ENCODE data around the gene IFIT1.
"Not testable (repeated sequence)": the region's sequence is repeated elsewhere in the genome, so short reads cannot be mapped to it uniquely, and the experiment has no call there.

IFIT1 gene, protein sequence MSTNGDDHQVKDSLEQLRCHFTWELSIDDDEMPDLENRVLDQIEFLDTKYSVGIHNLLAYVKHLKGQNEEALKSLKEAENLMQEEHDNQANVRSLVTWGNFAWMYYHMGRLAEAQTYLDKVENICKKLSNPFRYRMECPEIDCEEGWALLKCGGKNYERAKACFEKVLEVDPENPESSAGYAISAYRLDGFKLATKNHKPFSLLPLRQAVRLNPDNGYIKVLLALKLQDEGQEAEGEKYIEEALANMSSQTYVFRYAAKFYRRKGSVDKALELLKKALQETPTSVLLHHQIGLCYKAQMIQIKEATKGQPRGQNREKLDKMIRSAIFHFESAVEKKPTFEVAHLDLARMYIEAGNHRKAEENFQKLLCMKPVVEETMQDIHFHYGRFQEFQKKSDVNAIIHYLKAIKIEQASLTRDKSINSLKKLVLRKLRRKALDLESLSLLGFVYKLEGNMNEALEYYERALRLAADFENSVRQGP

GRCh38 chr10:89391907-89392756 lies at the start of gene IFIT1:
Gene IFIT1, plus strand, starts transcription at chr10:89392623. Its CDS starts 90 bp downstream, at chr10:89392713.
- DNase-seq = peak; percentile 8

GRCh38 chr10:89343089-89343767 lies 49.2 kb upstream of the IFIT1 start:
- no peak for DNase-seq

DNA sequence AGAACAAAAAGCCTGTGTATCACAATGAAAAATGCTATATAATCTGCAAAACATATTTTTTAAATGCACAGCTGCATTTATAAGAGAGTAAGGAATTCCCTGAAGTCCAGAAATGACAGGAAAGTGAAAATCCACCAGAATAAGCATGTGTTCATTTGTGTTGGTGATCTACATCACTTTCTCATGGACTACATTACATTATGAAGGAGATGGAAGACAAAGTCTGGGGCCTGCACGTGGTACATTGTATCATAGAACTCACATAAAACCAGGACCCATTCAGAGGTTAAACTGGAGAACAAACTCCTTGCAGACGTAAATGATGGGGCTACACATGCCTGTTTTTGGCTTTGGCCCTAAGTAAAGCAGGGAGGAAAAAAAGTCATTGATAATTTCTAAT lies 48.3 kb upstream of the IFIT1 start:
- DNase-seq = no peak

GRCh38 chr10:89345367-89346000 lies 46.9 kb upstream of the IFIT1 start:
- DNase-seq = no peak

DNA sequence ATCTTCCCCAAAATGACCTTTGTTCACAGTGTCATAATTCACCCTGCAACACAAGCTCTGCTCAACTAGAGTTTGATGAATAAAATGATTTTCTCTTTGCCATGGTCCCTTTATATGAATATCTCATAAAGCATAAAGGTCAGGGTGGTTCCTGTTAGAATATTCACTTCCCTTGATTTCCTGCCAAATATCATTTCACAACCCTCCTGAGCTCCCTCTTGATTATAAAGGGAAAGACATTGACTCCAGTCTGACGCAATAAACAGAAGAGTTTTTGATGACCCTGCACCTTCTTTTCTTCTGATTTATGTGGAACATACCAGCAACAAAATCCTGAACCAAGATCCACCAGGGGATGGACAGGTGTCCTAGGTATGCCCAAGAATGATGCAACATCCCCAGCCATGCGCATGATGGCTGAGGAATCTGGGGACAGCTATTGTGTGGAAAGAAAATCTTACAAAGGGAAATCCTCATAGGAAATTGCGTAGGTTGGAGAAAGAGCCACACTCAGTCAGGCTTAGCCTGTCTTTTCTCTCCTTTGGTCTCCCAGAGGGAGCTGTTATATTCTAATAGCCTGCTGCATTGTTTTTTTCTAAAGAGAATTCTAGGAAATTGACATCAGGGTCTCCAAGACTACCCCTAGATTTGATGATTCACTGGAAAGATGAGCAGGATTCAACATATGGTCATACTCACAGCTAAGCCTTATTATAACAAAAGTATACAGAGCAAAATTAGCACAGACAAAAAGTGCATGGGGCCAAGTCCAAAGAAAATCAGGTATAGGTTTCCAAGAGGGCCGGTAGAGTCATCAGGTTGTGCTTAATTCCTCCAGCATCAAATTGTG lies 45.8 kb upstream of the IFIT1 start:
- no peak for DNase-seq

DNA sequence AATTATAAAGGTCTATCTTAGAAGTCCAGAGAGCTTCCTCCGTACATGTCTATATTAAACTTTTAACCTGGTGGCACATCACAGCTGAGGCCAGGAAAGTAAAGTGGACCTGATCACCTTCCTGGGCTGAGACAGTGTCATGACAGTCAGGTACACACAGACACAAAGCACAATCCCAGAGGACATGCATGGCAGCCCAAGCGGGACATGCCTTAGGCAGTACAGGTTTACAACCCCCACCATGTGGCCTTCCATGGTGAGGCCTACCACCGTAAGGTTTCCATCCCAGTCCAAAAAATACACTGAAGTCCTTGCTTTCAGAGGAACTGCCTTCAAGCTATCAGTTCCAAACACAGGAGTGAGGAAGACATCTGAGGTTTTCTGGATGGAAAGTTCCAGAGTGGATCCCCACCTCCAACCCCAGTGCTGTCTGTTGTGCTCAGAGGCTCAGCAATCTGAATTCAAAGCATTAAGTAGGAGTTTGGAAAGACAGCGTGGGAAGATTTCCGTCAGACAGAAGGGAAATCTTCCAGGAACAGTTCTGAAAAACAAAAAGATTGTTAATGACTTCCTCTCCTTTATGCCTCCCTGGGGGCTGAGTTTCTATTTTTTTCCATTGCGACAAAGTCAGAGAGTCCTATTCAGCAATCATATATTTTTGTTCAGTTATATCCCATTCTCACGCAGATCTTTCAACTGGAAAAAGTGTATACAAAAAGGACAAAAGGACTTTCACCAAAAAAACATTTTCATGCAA lies 44.5 kb upstream of the IFIT1 start:
- no peak for DNase-seq

GRCh38 chr10:89348481-89348880 lies 43.9 kb upstream of the IFIT1 start:
- no peak for DNase-seq

DNA sequence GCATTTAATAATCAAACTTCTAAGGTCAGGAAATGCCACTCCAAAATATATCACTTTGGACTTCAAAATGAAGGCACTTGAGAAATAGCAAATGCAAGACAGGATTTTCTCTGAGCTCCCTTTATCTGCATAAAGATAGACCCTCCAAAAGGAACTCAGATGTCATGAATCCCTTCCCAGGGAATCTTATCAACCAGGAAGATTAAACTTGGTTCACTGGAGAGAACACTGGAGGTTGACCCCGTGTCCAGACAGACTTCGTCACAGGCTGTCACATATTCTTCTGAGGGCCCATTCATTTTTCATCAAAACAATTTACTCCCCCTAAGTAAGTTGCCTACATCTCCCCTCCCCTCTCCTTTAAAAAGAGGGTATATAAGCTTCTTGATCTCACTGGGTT lies 43.4 kb upstream of the IFIT1 start:
- no peak for DNase-seq

- DNase-seq = not testable (repeated sequence)
Measured at GRCh38 chr10:89350631-89351315, 41.6 kb upstream of the IFIT1 start.

GRCh38 chr10:89351412-89351779 lies 41.0 kb upstream of the IFIT1 start:
- DNase-seq = no peak

DNA sequence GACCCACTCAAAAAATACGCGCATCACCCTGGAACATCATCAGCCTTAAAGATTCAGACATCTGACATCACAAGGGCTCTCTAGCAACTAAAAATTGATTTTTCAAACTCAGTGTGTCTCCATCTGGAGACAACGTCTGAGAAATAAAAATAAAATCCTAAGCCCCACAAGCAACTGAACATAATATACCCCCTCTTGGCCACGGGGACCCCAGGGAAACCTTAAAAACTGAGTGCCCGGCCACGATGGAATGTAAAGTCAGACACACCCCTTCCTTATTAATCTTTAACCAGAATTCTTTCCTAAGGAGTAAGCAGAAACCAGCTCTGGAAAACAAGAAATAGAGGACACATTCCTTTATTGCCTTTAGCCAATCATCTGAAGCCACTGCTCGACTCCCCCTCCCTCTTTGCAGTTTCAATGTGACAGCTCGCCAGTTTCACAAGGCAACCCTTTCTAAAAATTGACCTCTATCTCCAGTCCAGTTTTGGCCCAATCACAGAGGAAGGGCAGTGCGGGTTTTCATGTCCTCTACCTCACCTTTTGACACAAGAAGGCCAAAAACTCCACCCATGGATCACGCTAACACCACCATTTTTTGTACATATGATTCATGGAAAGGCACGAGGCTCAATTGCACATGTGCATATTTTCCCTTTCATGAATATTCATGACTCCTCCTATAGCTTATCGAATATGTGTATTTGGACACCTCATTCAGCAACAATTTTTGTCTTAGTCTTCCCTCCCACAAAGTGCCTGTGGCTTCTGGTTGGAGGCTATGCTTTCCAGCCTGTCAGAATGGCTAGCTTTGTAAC lies 40.4 kb upstream of the IFIT1 start:
- DNase-seq = no peak

DNA sequence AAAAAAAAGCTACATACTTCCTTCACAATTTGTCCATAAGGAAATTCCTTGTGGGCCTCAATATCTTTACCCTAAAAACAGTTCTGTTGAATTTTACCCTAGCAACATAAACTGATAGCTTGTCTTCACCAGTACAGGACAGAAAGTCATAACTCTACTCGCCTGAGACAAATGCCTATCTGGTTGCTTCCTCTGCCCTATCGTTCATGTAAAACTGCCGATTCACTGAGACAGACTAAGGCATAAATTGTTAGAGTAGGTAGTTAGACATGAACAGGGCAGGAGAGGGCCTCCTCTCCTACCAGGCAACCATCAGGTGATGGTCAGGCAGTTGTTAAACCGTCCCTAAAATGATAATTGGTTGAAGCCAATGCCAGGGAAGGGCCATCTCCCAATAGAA lies 39.6 kb upstream of the IFIT1 start:
- DNase-seq = no peak

DNA sequence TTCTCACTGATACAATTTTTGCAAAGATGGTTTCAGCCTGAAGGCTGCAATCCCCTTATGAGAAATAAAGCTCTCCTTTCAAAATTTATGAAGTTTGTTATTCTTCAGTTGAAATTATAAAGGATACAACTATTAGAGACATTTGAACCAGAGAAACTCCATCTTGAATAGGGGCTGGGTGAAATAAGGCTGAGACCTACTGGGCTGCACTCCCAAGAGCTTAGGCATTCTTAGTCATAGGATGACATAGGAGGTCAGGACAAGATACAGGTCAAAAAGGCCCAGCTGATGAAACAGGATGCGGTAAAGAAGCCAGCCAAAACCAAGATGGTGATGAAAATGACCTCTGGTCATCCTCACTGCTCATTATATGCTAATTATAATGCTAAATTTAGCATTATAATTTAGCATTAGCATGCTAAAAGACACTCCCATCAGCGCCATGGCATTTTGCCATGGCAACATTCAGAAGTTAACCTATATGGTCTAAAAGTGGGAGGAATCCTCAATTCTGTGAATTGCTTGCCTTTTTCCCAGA lies 37.0 kb upstream of the IFIT1 start:
- no peak for DNase-seq

- no peak for DNase-seq
Measured at GRCh38 chr10:89357096-89357495, 35.3 kb upstream of the IFIT1 start.

- DNase-seq = no peak
Measured at GRCh38 chr10:89357975-89358374, 34.4 kb upstream of the IFIT1 start.

- no peak for DNase-seq
Measured at GRCh38 chr10:89360157-89360556, 32.3 kb upstream of the IFIT1 start.

GRCh38 chr10:89362929-89363328 lies 29.5 kb upstream of the IFIT1 start:
- no peak for DNase-seq

- no peak for DNase-seq
Measured at GRCh38 chr10:89363729-89364442, 28.5 kb upstream of the IFIT1 start.

DNA sequence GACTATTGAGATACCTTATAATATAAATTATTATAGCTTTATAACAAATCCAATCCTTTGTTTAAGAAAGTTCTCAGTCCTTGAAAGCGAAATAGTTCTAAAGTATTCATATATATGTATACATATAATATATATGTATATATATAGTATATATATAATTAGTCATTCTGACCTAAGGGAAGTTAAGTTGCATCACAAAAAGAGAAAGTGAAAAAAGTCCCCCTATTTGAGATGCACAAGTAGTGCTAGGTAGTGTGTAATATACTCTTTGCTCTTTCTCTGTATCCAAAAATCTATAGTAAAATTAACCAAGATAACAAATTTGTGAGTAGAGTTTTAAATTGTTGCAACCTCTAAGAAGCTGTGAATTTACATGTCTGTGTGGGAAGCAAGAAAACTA lies 27.9 kb upstream of the IFIT1 start:
- DNase-seq = no peak
